GM21825 (cell line): ENCODE results near the gene BRIX1.
A peak's percentile ranks its signal among the peaks of the same experiment; 100 is the strongest.

ENCODE experiments used
- ATAC-seq: cut with Tn5 transposase; IDR thresholded peaks from one replicate; pipeline ENCODE4 v1.9.1; 2021; ENCODE audit warnings: mild to moderate bottlenecking, moderate library complexity; ENCODE audit not compliant: unreplicated experiment

Gene BRIX1, protein sequence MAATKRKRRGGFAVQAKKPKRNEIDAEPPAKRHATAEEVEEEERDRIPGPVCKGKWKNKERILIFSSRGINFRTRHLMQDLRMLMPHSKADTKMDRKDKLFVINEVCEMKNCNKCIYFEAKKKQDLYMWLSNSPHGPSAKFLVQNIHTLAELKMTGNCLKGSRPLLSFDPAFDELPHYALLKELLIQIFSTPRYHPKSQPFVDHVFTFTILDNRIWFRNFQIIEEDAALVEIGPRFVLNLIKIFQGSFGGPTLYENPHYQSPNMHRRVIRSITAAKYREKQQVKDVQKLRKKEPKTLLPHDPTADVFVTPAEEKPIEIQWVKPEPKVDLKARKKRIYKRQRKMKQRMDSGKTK

DNA sequence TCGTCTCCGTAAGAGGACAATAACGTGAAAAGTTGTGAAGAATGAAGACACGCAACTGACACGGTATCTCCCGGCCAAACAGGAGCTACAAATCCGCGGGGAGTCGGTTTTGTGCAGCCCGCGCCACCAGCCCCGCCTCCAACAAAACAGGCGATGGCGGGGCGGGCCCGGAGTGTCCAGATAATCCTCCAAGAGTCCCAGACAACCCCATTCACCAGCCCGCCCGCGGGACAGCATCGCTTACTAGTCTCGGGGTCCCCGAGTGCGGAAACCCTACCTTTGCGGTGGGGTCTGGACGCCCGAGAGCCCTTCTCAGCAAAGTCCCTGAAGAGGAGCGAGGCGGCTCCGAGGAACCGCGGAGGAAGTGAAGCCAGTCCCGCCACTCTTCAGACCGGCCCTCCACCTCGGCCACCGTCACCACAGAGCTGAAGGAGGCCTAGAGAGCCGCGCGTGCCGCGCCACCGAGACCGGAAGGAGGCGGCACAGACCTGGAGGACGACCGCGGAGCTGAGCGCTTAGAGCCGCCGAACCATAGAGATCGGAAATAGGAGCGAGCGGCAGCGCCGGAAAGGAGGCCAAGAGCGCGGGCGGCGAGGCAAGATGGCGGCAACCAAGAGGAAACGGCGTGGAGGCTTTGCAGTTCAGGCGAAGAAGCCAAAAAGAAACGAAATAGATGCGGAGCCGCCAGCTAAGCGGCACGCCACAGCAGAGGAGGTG is at the start of gene BRIX1, which contains the start of gene RAD1:
Gene BRIX1 (plus strand): TSS at position 573 of the 717 bp plus-strand sequence. CDS start 28 bp downstream, at position 601.
Gene RAD1 (minus strand): TSS at position 366 of the 717 bp plus-strand sequence. CDS start 612 bp downstream, outside the sequence.
- ATAC-seq = peak; percentile 99

DNA sequence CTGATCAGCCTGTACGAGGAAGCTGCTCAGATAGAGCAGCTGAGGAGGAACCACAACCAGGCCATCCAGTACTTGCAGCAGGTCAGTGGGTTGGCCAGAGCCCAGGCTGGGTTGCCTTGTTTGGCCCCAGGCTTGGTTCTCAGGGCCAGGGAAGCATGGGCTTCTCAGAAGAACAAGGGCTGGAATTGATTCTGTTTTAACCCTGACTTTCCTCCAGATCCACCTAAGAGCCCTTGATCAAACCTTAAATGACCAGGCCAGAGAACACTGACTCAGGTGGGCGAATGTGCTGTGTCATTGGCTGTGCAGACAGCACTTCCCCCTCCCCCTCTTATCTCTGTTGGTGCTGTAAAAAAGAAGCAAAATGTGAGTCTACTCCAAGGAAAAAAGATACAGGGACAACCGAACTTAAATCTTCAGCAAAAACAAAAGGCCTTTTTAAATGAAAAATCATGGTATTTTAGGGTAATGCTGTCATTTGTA is 48.5 kb upstream of the BRIX1 start:
- ATAC-seq = no peak

DNA sequence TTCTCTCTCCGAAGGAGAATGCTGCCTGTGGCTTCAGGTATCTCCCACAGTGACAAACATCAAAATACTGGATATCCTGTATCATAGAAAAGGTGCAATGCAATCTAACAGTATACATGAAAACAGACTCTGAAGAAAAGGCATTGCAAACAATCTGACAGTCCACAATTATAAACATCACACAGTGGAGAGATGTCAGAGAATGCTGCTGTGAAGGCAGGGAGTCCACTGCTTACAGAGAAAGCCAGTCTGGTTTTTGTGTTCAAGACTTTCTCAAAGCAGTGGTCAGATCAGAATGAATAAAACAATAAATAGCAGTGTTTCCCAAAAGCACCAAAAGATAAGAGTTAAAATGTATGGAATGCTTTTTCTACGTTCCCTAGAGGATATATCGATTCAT is 47.9 kb upstream of the BRIX1 start:
- no peak for ATAC-seq

DNA sequence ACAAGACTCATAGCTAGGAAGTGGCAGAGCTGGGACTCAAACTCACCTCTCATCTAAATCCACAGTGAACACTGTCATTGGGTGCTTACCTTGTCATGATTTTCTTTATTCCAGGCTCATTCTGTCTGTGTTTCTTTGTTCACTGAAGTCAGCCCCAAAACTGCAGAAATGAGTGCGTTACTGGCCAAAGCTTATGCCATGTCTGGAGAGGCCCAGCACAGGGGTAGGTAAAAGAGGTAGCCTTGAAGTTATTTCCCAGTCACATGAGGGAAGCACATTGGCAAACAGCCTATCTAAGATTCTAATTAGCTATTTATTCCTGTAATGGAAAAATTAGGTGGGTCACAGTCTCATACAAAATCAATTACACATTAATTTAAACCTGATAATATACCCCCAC is 46.7 kb upstream of the BRIX1 start:
- ATAC-seq = no peak

DNA sequence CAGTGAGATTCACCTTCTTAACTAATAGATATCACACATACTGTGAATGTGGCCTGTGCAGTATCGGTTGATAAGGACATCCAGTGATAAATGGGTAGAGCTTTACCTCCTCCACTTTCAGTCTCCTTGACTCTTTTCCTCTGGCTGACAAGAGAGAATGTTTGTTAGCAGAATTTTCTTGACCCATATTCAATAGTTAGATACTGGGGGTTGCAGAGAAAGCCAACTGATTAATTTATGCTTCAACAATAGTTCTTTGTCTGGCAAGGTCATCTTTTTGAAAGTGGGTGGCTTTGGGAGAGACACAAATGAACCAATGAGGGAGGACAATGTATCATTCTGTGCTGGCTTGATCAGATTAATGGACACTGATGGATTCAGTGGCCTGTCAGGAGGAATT is 46.3 kb upstream of the BRIX1 start:
- no peak for ATAC-seq

DNA sequence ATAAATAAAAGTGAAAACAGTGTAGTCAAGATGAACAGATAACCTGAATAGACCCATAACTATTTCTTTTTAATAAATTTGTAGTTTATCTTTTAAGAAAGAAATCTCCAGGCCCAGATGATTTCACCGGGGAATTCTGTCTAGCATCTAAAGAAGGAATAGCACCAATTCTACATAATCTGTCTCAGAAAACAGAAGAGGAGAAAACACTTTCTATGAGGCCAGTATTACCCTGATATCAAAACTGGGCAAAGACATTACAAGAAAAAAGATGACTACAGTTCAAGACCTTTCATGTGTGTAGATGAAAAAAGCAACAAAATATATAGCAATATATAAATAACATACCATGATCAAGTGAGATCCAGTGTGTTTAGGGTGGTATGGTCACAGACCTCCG is 45.1 kb upstream of the BRIX1 start:
- ATAC-seq = no peak

DNA sequence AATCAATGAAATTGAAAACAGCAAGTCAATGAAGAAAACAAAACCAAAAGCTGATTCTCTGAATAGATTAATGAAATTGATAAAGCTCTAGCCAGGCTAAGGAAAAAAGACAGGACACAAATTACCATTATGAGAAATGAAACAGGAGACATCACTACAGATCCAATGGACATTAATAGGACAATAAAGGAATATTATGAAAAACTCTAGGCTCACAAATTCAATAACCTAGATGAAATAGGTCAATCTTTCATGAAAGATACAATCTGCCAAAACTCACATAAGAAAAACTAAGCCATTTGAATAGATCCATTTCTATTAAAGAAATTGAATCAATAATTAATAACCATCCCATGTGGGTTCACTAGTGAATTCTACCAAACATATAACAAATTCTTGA is 39.2 kb upstream of the BRIX1 start:
- ATAC-seq = no peak

DNA sequence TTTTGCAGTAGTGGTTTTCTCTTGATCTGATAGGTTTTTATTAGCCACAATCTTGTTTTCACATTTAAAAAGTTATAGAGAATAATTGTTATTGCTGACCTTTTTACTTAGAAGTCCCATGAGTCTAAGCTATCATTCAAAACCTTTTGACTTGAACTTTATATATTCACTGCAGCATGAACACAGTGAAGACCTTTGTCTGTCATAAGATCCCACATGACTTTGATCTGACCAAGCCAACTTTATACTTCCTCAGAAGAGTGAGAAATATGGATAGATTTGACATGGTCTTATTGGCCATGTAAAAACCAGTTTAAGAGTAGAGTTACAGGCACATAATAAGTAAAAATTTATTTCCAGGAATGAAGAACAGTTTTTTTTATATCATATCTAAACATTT is 34.3 kb upstream of the BRIX1 start:
- ATAC-seq = no peak

DNA sequence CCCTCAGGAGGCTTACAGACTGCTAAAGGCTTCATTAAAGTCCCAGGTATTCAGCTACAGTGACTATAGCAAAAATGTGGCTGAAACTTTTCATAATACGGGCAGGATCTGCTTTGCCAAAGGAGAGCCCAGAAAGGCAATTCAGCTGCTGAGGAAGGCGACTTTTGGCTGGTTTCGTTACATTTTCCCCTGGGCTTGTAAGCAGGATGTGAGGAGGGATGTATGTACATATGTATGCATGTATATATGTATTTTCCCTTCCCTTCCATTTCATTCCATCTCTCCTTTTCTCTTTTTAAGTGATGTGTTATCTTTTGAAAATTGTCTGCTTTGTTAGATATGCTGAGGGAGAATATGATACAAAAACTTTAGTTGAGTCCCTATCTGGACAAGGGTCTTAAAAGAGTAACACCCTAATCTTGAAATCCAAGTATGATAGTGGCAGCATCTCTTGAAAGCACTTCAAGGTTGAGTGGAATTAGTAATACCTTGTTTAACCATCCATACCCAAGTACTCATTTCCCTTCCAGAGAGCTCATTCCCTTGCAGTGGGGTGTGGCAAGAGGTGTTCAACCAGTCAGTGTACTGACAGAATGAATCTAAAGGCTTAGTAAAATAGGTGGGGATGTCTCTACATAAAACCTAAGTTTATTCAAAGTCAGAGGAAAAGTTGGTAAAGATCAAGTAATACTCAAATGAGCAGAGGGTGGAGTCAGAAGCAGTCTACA is 29.0 kb upstream of the BRIX1 start:
- no peak for ATAC-seq

DNA sequence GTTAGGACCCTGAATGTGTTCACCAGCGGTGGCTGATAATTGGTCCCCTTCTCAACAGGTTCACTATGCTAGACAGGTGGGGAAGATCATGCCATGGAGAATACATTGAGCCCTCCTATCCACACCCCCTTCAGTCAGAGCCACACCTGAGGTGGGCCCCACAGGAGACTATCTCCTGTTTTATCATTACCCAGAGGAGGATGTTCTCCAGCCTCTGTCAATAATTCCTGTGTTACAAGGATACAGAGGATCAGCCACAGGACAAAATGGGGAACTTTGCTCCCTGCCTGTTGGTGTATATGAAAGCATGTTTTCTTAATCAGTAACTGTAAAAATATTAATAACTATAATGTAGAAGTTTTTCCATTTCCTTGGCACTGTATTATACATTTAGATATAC is 26.1 kb upstream of the BRIX1 start:
- ATAC-seq = no peak

DNA sequence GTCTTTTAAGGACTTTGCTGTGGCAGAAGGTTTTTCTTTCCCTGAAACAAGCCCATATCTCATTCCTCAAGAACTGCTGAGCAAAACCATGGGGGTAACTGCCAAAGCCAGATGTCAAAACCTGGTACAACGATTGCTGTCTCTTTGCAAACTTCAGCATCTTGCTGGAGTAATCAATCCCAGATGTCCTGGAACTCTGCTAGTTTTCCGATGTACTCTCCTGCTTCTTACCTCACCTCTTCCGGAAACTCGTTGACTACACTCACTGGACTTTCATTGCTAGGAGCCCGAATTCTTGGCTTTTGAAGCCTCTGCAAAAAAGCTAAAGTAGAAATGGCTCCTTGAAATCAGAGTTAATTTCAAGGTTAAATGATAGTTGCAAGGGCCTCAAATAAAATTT is 23.5 kb upstream of the BRIX1 start:
- ATAC-seq = no peak

DNA sequence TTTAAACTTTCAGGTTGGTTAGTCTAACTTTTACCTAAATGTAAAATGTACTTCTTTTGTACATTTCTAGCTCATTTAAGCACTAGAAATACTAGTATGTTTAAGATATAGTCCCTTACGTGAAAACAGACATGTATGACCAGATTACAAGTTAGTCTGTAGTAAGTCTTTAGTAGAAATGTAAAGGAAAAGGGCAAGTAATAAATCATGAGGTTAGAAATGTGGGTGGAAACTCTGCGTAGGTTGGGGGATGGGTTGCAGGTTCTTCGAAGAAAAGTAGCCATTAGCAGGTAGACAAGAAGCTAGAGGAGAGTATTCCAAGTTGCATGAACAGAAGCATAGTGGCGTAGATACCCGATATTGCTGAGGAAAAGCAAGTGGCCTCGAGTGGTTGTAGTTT is 23.1 kb upstream of the BRIX1 start:
- ATAC-seq = no peak

DNA sequence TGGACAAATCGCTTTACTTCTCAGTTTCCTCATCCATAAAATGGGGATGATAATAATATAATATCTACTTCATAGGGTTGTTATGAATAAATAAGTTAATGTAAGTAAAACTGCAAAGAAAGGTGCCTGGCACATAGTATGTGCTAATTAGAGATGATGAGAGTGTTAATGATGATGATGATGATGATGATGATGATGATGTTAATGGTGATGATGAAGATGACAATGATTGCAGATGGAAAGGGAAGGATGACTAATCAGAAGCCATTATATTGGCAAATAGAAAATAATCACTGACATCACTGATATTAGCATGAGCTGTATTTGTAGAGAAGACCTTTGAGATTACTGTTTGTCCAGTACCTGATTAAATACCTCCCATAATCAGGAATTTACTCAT is 20.8 kb upstream of the BRIX1 start:
- ATAC-seq = no peak

DNA sequence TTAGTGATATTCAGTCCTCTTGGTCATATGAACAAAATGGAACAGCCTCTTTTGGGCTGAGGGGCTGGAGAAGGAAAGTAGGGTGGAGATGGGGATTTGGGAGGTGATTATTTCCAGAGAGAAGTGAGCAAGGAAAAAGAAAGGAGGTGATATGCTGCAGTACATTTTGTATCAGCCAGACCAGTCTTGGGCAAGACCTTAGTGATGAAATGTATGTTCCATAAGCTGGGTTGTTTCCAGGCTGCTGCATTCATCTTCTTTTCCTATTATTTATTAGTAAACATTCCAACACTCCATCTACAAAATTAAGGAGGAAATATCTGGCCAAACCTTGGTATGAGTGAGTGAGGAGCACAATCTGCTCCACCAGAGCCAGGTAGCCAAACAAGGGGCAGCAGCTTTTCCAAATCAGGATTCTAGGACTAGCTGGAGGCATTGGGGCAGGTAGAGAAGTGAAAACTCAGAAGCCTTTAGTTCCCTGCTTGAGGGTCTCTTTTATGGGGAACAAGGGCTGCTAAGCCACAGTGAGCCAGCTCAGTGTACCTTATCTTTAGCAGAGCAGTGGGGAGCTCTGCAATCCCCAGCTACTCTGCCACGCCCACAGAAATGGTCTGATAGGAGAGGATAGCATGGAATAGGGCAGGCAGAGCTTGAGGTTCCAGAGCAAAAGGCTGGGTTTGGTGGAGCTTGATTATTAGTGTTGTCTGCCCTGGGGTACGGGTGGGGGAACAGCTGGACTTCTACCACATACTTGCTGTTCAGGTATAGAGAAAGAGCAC is 19.7 kb upstream of the BRIX1 start:
- ATAC-seq = no peak

DNA sequence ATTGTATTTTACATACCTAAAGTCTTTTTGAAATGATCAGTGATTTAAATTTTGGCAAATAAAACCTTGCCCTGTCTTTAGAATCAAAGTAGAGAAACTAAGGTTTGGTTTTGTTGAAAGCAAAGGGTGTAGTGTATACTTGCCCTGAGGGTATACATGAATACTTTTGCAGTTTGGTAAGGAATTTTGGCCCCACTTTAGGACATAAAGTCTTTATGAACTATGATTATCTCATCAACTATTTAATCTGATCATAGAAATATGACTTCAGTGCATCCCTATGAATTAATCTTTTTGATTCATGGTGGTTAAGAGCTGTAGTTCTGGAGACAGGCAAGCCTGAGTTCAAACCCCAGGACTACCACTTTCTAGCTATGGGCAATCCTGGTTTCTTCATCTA is 17.9 kb upstream of the BRIX1 start:
- ATAC-seq = no peak

DNA sequence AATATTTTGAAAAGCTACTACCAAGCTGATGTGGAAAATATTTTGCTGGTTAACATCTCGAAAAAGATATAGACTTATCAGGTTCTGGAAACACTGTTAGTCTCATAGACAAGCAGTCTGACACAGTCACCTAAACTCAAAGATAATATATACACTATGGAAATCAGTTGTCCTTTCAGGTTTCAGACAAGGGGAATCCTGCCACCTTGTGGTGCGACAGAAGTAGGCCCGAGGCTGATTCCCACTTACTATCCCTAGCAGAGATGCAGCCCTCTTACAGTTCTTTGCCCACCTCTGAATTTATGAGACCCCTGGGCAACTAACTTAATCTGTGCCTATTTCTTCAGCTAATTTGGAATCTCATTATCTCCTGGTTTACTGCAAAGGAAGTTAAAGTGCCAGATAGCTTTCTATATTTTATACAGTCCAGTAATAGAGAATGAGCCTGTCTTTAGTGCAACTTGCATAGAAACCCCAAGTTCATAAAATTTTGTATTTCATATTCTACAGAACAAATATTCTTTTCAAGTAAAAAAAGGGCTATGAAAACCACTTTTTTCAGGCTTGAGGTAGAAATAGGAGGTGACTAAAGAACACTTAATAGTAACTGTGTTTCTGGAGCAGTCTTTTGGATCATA is 17.1 kb upstream of the BRIX1 start:
- ATAC-seq = peak; percentile 74

DNA sequence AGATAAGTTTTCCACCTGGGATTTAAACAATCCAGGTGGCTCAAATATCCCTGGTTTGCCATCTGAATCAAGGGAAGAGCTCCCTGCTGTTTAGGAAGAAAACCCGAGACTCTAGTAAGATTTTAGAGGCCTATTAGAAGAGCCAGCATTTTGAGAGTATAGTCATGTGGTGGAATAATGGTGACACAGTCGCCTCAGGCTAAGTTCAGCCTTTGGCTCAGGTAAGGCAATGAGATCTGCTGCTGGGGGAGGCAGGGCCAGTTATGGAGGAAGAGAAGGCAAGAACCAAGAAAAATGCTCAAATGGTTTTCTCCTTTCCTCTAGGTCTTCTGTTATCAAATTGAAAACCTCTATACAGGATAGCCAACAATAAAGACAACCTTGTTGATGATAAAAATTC is 16.4 kb upstream of the BRIX1 start:
- ATAC-seq = no peak

DNA sequence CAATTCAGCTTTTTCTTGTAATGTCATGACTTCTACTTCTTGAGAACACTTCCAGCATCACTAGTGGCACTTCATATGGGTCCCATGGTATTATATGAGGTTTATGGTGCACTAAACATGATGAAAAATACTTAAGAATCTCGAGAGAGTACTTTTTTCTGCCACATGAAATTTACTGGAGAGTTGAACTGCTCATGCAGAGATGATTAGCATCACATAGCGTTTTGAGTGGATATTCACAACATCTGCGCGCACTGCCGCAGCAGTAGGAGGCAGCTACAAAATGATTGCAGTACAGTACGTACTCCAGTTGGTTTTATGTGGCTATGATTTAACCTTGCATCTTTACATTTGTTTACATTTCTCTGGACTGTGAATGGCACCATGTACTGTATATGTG is 14.9 kb upstream of the BRIX1 start:
- ATAC-seq = no peak

DNA sequence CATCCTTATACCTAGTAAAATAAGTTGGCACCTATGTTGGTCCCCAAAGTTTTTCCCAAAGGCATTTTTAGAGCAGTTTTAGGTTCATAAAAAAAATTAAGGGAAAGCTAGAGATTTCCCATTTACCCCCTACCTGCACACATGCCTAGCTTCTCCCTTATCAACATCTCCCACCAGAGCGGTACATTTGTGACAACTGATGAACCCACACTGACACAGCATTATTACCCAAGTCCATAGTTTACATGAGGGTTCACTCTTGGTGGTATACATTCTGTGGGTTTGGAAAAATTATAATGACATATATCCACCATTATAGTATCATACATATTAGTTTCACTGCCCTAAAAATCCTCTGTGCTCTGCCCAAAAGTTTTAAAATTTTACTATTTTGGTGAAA is 12.3 kb upstream of the BRIX1 start:
- no peak for ATAC-seq

DNA sequence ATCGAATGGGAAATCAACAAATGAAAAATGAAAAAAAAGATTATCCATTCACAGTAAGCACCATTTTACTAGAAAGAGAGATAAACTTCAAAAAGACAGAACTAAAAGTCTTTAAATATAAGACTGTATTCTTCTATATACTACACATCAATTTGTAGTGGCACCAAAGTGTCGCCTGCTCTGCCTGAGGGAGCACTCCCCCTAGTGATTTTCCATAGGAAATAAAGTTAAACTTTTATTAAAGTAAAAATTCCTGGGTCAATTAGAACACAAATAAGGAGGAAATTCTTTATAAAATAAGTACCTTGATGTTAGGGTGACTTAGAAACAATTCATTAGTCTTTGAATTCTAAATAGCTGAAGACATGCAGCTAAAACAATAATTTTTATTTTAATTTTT is 9.9 kb upstream of the BRIX1 start:
- ATAC-seq = no peak
